ENCODE results near the gene RAB11FIP4.

The RAB11FIP4 gene

GRCh38 chr17:31527606-31528005 lies 136.1 kb downstream of the RAB11FIP4 start:
- no peak for DNase-seq

GRCh38 chr17:31528291-31528874 lies 136.9 kb downstream of the RAB11FIP4 start:
- DNase-seq: no peak

- DNase-seq: no peak
These were observed 138.4 kb downstream of the RAB11FIP4 start for GRCh38 chr17:31529841-31530251.

- DNase-seq: no peak
These were observed 139.0 kb downstream of the RAB11FIP4 start for GRCh38 chr17:31530391-31530985.

GRCh38 chr17:31531336-31531980 lies 140.0 kb downstream of the RAB11FIP4 start:
- DNase-seq: no peak

- DNase-seq: no peak
These were observed 140.6 kb downstream of the RAB11FIP4 start for GRCh38 chr17:31532081-31532480.

- no peak for DNase-seq
These were observed 141.1 kb downstream of the RAB11FIP4 start for GRCh38 chr17:31532526-31532925.

- DNase-seq: peak; percentile 41 to 48
These were observed 142.2 kb downstream of the RAB11FIP4 start for GRCh38 chr17:31533546-31534155.

- no peak for DNase-seq
These were observed 142.9 kb downstream of the RAB11FIP4 start for GRCh38 chr17:31534223-31534888.

GRCh38 chr17:31535581-31535981 lies 144.1 kb downstream of the RAB11FIP4 start:
- peak; percentile 41 to 54 for DNase-seq

GRCh38 chr17:31536451-31536850 lies 145.0 kb downstream of the RAB11FIP4 start:
- no peak for DNase-seq

- no peak for DNase-seq
These were observed 146.1 kb downstream of the RAB11FIP4 start for GRCh38 chr17:31537565-31538011.

GRCh38 chr17:31538080-31538762 lies 146.7 kb downstream of the RAB11FIP4 start:
- no peak for DNase-seq

- DNase-seq: no peak
These were observed 149.3 kb downstream of the RAB11FIP4 start for GRCh38 chr17:31540602-31541307.

GRCh38 chr17:31541559-31541958 lies 150.1 kb downstream of the RAB11FIP4 start:
- DNase-seq: no peak

GRCh38 chr17:31544186-31544585 lies 152.7 kb downstream of the RAB11FIP4 start:
- DNase-seq: no peak

GRCh38 chr17:31546650-31547049 lies 155.2 kb downstream of the RAB11FIP4 start:
- DNase-seq: no peak

GRCh38 chr17:31548709-31549108 lies 157.2 kb downstream of the RAB11FIP4 start:
- peak in 1 of 2 experiments; percentile 16 for DNase-seq

GRCh38 chr17:31549121-31549524 lies 157.6 kb downstream of the RAB11FIP4 start:
- peak in 1 of 2 experiments; percentile 49 for DNase-seq

- peak; percentile 97 to 98 for DNase-seq
These were observed 158.3 kb downstream of the RAB11FIP4 start for GRCh38 chr17:31549525-31550388.

Measured in activated CD4-positive, alpha-beta T cell treated with anti-CD3 and anti-CD28 coated beads, Interleukin-2, amount 50 U/mL, for 48 hours (primary cell).